Measurements from ENCODE around the gene CFAP126. TPM values are rescaled to one million over a fixed set of nuclear protein-coding genes. Genes with fewer than 3 reads are reported as not detected.

Gene CFAP126, protein sequence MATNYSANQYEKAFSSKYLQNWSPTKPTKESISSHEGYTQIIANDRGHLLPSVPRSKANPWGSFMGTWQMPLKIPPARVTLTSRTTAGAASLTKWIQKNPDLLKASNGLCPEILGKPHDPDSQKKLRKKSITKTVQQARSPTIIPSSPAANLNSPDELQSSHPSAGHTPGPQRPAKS
- total RNA-seq = not detected in 2 replicates

DNA sequence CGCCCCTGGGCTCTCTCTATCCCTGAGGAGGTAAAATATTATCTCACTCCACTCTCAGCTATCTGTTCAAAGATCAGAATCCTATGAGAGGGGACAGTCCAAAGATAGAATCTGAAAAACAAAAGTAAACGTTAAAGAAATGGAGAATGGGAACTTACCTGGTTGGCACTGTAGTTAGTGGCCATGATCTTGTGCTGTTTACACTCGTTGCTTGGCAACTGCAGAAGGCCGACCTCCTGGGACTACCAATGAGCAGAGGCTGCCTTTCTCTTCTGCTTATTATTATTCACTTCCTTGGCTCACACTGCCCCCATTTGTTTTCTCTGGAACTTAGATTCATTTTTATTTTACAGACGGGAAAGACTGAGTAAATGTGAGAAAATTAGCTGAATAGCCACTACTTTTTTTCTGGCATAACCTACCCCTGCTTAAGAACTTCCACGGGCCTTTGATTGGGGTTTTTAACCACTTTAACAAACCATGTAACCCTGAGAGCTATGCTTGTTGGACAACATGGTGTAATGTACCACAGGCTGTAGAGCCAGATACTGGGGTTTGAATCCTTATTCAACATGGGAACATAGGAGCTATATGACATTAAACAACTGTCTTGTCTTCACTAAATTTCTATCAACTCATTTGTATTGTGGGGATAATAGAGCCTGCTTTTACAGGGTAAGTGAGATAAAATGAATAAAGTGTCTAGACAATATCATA is at the start of gene CFAP126:
CFAP126 (minus strand) TSS at position 193 of the 717 bp plus-strand sequence; CDS start at position 185, 8 bp downstream.

Other genes with a start within 250 kb of the CFAP126 start
- 34.9 and 36.8 TPM in 2 replicates for gene PFDN2, start 249.8 kb downstream of the CFAP126 start, total RNA-seq
- gene NIT1, start 249.8 kb downstream of the CFAP126 start, total RNA-seq = 12.6 and 18.6 TPM in 2 replicates
- gene DEDD, start 235.2 kb downstream of the CFAP126 start, total RNA-seq = 26.5 and 28.1 TPM in 2 replicates
- 79.6 and 90.7 TPM in 2 replicates for gene UFC1, start 213.9 kb downstream of the CFAP126 start, total RNA-seq
- 11.8 and 16.2 TPM in 2 replicates for gene USP21, start 208.4 kb downstream of the CFAP126 start, total RNA-seq
- 6.2 and 7.9 TPM in 2 replicates for gene PPOX, start 201.4 kb downstream of the CFAP126 start, total RNA-seq
- gene B4GALT3, start 190.4 kb downstream of the CFAP126 start, total RNA-seq = 17.4 and 22.2 TPM in 2 replicates
- gene ADAMTS4, start 168.8 kb downstream of the CFAP126 start, total RNA-seq = 2.2 and 3.6 TPM in 2 replicates
- 73.1 and 95.8 TPM in 2 replicates for gene NDUFS2, start 165.5 kb downstream of the CFAP126 start, total RNA-seq
- not detected in 2 replicates for gene FCER1G, start 152.6 kb downstream of the CFAP126 start, total RNA-seq
- not detected in 2 replicates for gene APOA2, start 144.2 kb downstream of the CFAP126 start, total RNA-seq
- 2.7 and 5.8 TPM in 2 replicates for gene TOMM40L, start 141.8 kb downstream of the CFAP126 start, total RNA-seq
- gene NR1I3, start 129.7 kb downstream of the CFAP126 start, total RNA-seq = not detected in 2 replicates
- not detected in 2 replicates for gene PCP4L1, start 109.1 kb downstream of the CFAP126 start, total RNA-seq
- gene MPZ, start 57.9 kb downstream of the CFAP126 start, total RNA-seq = 0.44 and 0.50 TPM in 2 replicates
- 133 and 154 TPM in 2 replicates for gene SDHC, start 53.5 kb downstream of the CFAP126 start, total RNA-seq
- not detected in 2 replicates for gene FCGR2A, start 137.6 kb upstream of the CFAP126 start, total RNA-seq
- gene HSPA6, start 156.7 kb upstream of the CFAP126 start, total RNA-seq = 0.05 TPM in 1 of 2 replicates, not detected in the other
- not detected in 2 replicates for gene FCGR3A, start 181.9 kb upstream of the CFAP126 start, total RNA-seq

Measured in cardiac ventricle fibroblast (primary cell).